GM12878 (cell line): Measurements from ENCODE around the gene XPNPEP2.

ENCODE experiments used
- EP300 ChIP-seq, 2 experiments: fragments of 150-350 bp in 1 of 2; IDR thresholded peaks; 2 replicates each; pipeline ENCODE4 v1.6.1; 2011 to 2012; ENCODE audit warnings: low read depth in 2 of 2, low read length in 2 of 2, borderline replicate concordance in 1 of 2, improper control_type of control experiment in 1 of 2, inconsistent platforms in 1 of 2; ENCODE audit not compliant: control insufficient read depth in 1 of 2
- LARP7 ChIP-seq: fragments of 450-650 bp; IDR thresholded peaks from 2 replicates; pipeline ENCODE4 v1.6.1; 2017; ENCODE audit warnings: mild to moderate bottlenecking
- POLR2A ChIP-seq: IDR thresholded peaks from 2 replicates; pipeline ENCODE4 v1.6.1; 2011; ENCODE audit warnings: low read depth, mild to moderate bottlenecking, low read length
- RCOR1 ChIP-seq: conservative IDR thresholded peaks from 2 replicates; pipeline ENCODE4 v1.6.1; 2012; ENCODE audit warnings: low read depth, low read length, improper control_type of control experiment
- STAT3 ChIP-seq: IDR thresholded peaks from 2 replicates; pipeline ENCODE4 v1.6.1; 2011; ENCODE audit warnings: low read depth, low read length, improper control_type of control experiment
- TF ChIP-seq, protein P1 (sequence below): fragments of 450-650 bp; conservative IDR thresholded peaks from 2 replicates; pipeline ENCODE4 v1.6.1; 2017; ENCODE audit warnings: mild to moderate bottlenecking, moderate library complexity
- TF ChIP-seq, protein P2 (sequence below), 3 experiments: IDR thresholded peaks in 2 of 3; conservative IDR thresholded peaks in 1 of 3; 2 replicates each; pipeline ENCODE4 v1.5.1; 2011; ENCODE audit warnings: low read depth in 3 of 3, low read length in 3 of 3, mild to moderate bottlenecking in 3 of 3, control low read depth in 2 of 3, moderate library complexity in 2 of 3, inconsistent platforms in 1 of 3, mixed read lengths in 1 of 3; ENCODE audit not compliant: control insufficient read depth in 2 of 3, insufficient read depth in 1 of 3; ENCODE audit errors: extremely low read depth in 1 of 3

DNA sequence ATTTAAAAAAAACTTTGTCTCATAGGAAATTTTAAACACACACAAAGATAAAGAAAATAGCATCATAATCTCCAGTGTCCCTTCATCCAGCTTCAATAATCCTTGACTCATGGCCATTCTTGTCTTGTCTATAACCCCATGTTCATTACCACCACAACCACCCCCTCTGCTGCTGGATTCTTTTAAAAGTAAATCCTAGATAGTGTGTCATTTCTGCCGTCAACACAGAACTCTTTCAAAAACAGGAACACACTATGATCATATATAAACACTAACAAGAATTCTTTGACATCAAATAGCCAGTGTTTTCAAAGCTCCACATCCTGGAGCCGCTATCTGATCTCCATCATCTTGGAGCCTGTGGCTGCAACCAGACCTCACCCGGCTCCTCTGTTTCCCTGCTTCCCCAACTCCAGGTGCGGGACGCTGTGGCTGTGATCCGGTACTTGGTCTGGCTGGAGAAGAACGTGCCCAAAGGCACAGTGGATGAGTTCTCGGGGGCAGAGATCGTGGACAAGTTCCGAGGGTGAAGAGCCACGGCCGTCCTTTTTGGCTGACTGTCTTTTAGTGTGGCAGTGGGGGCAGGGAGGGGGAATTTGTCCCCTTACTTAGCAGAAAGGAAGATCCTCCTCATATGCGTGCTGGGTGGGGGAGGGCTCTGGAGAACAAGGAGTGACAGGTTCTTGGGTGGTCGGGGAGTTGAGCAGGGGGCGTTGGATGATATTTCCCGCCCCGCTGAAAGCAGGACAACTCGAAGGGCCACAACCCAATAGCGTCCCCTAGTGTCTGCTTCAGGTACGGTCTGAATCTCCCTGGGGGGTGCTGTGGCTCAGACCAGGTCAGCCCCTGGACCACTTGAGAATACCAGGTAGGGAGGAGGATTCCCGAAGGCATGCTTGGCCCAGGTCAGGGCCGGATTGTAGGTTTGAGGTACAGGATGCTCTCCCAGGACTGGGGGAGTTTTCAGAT, 15.6 kb downstream of the XPNPEP2 start:
- TF ChIP-seq POLR2A = no peak
- TF ChIP-seq LARP7 = no peak
- TF ChIP-seq, protein P1, sequence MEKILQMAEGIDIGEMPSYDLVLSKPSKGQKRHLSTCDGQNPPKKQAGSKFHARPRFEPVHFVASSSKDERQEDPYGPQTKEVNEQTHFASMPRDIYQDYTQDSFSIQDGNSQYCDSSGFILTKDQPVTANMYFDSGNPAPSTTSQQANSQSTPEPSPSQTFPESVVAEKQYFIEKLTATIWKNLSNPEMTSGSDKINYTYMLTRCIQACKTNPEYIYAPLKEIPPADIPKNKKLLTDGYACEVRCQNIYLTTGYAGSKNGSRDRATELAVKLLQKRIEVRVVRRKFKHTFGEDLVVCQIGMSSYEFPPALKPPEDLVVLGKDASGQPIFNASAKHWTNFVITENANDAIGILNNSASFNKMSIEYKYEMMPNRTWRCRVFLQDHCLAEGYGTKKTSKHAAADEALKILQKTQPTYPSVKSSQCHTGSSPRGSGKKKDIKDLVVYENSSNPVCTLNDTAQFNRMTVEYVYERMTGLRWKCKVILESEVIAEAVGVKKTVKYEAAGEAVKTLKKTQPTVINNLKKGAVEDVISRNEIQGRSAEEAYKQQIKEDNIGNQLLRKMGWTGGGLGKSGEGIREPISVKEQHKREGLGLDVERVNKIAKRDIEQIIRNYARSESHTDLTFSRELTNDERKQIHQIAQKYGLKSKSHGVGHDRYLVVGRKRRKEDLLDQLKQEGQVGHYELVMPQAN = no peak
- TF ChIP-seq RCOR1 = no peak
- no peak for TF ChIP-seq EP300 (IDR thresholded peaks at IDR 0.05; ENCODE audit: borderline replicate concordance in 1 of 2, control insufficient read depth in 1 of 2, low read depth in 2 of 2, low read length in 2 of 2)
- no peak for TF ChIP-seq STAT3
- TF ChIP-seq, protein P2, sequence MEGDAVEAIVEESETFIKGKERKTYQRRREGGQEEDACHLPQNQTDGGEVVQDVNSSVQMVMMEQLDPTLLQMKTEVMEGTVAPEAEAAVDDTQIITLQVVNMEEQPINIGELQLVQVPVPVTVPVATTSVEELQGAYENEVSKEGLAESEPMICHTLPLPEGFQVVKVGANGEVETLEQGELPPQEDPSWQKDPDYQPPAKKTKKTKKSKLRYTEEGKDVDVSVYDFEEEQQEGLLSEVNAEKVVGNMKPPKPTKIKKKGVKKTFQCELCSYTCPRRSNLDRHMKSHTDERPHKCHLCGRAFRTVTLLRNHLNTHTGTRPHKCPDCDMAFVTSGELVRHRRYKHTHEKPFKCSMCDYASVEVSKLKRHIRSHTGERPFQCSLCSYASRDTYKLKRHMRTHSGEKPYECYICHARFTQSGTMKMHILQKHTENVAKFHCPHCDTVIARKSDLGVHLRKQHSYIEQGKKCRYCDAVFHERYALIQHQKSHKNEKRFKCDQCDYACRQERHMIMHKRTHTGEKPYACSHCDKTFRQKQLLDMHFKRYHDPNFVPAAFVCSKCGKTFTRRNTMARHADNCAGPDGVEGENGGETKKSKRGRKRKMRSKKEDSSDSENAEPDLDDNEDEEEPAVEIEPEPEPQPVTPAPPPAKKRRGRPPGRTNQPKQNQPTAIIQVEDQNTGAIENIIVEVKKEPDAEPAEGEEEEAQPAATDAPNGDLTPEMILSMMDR (IDR thresholded peaks at IDR 0.05 in 2 of 3, conservative IDR thresholded peaks at IDR 0.05 in 1 of 3; ENCODE audit: control insufficient read depth in 2 of 3, extremely low read depth in 1 of 3, insufficient read depth in 1 of 3, low read depth in 3 of 3, low read length in 3 of 3) = peak; percentile 31 to 60 (median 56); a peak in 5 of 6 replicates
